Panc1 (cell line): ENCODE measurements around the gene SFPQ. TPM values are rescaled to one million over a fixed set of nuclear protein-coding genes. Genes with fewer than 3 reads are reported as not detected.
"Not testable (repeated sequence)": the region's sequence is repeated elsewhere in the genome, so short reads cannot be mapped to it uniquely, and the experiment has no call there.

ENCODE experiments used
- ATAC-seq: fragments of 200-7000 bp; cut with Tn5 transposase; 2 replicates; pipeline ENCODE4 v1.9.1; 2020; ENCODE audit warnings: mild to moderate bottlenecking, moderate library complexity
- BruUV-seq: library from RNA; stranded (reverse); fragments of 400-500 nt; replicated peaks from 2 replicates; lab custom pipeline; 2021; lab: Mats Ljungman, UMichigan
- CTCF ChIA-PET: fragments of 300-600 bp; sonication (Branson Sonifier 250); formaldehyde crosslinking; loops from one replicate; lab custom pipeline; 2022; ENCODE audit warnings: antibody characterized with exemption; lab: Charles Lee
- POLR2A ChIA-PET: fragments of 300-600 bp; sonication (Branson Sonifier 250); formaldehyde crosslinking; loops from one replicate; lab custom pipeline; 2022; ENCODE audit warnings: antibody characterized with exemption; lab: Charles Lee
- DNase-seq: peaks from one replicate; pipeline ENCODE4 v3.0.0-alpha.2; 2010; ENCODE audit warnings: low read depth, low spot score
- H3K27ac ChIP-seq: 2 replicates; pipeline ENCODE4 v1.5.1; 2011; ENCODE audit warnings: mild to moderate bottlenecking, low read length, inconsistent platforms
- H3K27me3 ChIP-seq: fragments of 200-500 bp; sonication (Bioruptor generic); 2 replicates; pipeline ENCODE4 v1.6.0; 2014; ENCODE audit warnings: low read length, inconsistent platforms; ENCODE audit not compliant: control insufficient read depth, insufficient read depth
- H3K36me3 ChIP-seq: fragments of 200-500 bp; sonication (Bioruptor generic); 2 replicates; pipeline ENCODE4 v1.5.1; 2014; ENCODE audit warnings: inconsistent platforms, mild to moderate bottlenecking, low read length, moderate library complexity; ENCODE audit not compliant: control insufficient read depth, insufficient read depth
- H3K4me1 ChIP-seq: 2 replicates; pipeline ENCODE4 v1.5.1; 2011; ENCODE audit warnings: inconsistent platforms, mild to moderate bottlenecking, low read length, moderate library complexity; ENCODE audit not compliant: control insufficient read depth, insufficient read depth
- H3K4me3 ChIP-seq, 2 experiments: 2 replicates each; pipeline ENCODE4 v1.5.1; 2011 to 2012; ENCODE audit warnings: low read depth in 2 of 2, low read length in 2 of 2, mild to moderate bottlenecking in 2 of 2, inconsistent platforms in 1 of 2, moderate library complexity in 1 of 2
- H3K9me3 ChIP-seq: fragments of 200-500 bp; sonication (Bioruptor generic); 2 replicates; pipeline ENCODE4 v1.5.1; 2014; ENCODE audit warnings: low read depth, mild to moderate bottlenecking, inconsistent platforms, low read length, moderate library complexity; ENCODE audit not compliant: control insufficient read depth, insufficient read depth
- POLR2AphosphoS5 ChIP-seq: IDR thresholded peaks from 2 replicates; pipeline ENCODE4 v1.6.1; 2012; ENCODE audit warnings: mild to moderate bottlenecking, low read depth, low read length, moderate library complexity
- SIN3A ChIP-seq: IDR thresholded peaks from 2 replicates; pipeline ENCODE4 v1.6.1; 2012; ENCODE audit warnings: low read depth, mild to moderate bottlenecking, low read length, moderate library complexity, borderline replicate concordance; ENCODE audit not compliant: insufficient read depth
- TCF7L2 ChIP-seq: IDR thresholded peaks from 2 replicates; pipeline ENCODE4 v1.6.1; 2011; ENCODE audit warnings: mild to moderate bottlenecking, low read depth, low read length, inconsistent platforms
- in situ Hi-C: cut with HindIII; loops from 2 replicates; pipeline ENCODE4 v1.10.0; 2016; ENCODE audit warnings: low sequenced_read_pairs, low pct_unique_long_range_greater_than_20kb
- intact Hi-C: fragments of 100-400 bp; cut with micrococcal nuclease; formaldehyde crosslinking; loops from one replicate; pipeline ENCODE4 v1.10.0; 2022; ENCODE audit not compliant: unreplicated experiment
- total RNA-seq: library from RNA; stranded (reverse); gene quantifications from one replicate; pipeline ENCODE4 v1.2.1, GENCODE V29; 2021; ENCODE audit not compliant: unreplicated experiment
- TF ChIP-seq, protein P1 (sequence below), 2 experiments: IDR thresholded peaks; 2 replicates each; pipeline ENCODE4 v1.6.1; 2011 to 2012; ENCODE audit warnings: low read depth in 2 of 2, control low read depth in 1 of 2, low read length in 1 of 2, mild to moderate bottlenecking in 1 of 2, moderate library complexity in 1 of 2; ENCODE audit not compliant: insufficient read depth in 1 of 2
- TF ChIP-seq, protein P2 (sequence below): fragments of 450-650 bp; IDR thresholded peaks from 2 replicates; pipeline ENCODE4 v1.5.1; 2017; ENCODE audit warnings: mild to moderate bottlenecking

SFPQ gene
- total RNA-seq, 1 experiment from 2014 or later, result 266 TPM

DNA sequence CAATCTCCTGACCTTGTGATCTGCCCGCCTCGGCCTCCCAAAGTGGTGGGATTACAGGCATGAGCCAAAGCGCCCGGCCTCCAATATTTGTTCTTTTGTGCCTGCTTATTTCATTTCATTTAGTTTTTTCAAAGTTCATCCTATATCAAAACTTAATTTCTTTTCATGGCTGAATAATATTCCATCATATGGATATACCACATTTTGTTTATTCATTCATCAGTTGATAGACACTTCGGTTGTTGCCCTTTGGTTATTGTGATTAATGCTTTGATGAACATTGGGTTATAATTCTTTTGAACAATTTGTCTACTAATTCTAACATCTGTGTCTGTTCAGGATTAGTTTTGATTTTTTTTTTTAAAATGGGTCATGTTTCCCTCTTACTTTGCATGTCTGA, 41.7 kb downstream of the SFPQ start:
- CTCF ChIA-PET, result no interaction called here
- no peak overlapping the region for H3K27ac ChIP-seq

DNA sequence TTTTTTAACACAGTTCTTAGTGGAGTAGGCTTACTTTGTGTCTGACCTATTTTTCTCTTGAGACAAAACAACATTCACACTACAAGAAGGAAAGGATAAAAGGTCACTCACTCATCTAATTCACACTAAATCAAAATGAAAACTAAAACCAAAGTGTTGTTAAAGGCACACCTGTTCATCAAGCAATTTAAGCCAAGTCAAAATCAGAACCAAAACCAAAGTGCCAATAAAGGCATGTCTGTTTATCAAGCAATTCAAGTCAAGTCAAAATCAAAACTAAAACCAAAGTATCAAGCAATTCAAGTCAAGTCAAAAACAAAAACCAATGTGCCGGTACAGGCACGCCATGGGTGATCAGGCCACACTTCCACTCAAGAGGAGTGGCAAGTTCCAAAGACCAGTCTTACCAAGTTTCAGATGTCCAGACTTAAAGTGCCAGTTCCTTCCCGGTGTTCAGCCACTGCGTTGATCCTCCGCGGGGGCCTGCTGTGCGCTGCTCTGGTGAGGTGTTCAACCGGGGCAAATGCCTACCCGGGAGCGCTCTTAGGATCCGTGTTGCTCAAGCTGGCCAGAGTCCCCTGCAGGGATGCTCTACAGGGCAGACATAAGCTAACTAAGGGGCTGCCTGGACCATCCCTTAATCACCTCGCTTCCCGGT, 46.9 kb downstream of the SFPQ start:
- in situ Hi-C loops, H3K9me3 ChIP-seq, CTCF ChIA-PET, H3K36me3 ChIP-seq, BruUV-seq, DNase-seq, intact Hi-C loops, H3K27ac ChIP-seq, H3K27me3 ChIP-seq, H3K4me1 ChIP-seq: not testable (repeated sequence)
- peak overlapping the region in 1 of 2 experiments; percentile 18; a peak in 2 of 4 replicates for H3K4me3 ChIP-seq
- POLR2A ChIA-PET, result interaction anchor here (0.6 kb wide), 1 partner anchor 17 kb away, joined by 8 read pairs; no protein-coding TSS in a partner anchor
- ATAC-seq, result peak; percentile 77

More for the DNA sequence above, 41.7 kb downstream of the SFPQ start:
- intact Hi-C loops (no loop called here), in situ Hi-C loops (no loop called here)
- POLR2A ChIA-PET, result no interaction called here
- H3K4me3 ChIP-seq, result no peak overlapping the region
- BruUV-seq, result no TSS peak
- no peaks in the 10 kb centered on the region for H3K27me3 ChIP-seq
- H3K36me3 ChIP-seq, result no peaks in the 10 kb centered on the region
- DNase-seq (no peak), ATAC-seq (no peak)
- no peak for TF ChIP-seq SIN3A
- TF ChIP-seq TCF7L2, result no peak
- TF ChIP-seq, protein P1, sequence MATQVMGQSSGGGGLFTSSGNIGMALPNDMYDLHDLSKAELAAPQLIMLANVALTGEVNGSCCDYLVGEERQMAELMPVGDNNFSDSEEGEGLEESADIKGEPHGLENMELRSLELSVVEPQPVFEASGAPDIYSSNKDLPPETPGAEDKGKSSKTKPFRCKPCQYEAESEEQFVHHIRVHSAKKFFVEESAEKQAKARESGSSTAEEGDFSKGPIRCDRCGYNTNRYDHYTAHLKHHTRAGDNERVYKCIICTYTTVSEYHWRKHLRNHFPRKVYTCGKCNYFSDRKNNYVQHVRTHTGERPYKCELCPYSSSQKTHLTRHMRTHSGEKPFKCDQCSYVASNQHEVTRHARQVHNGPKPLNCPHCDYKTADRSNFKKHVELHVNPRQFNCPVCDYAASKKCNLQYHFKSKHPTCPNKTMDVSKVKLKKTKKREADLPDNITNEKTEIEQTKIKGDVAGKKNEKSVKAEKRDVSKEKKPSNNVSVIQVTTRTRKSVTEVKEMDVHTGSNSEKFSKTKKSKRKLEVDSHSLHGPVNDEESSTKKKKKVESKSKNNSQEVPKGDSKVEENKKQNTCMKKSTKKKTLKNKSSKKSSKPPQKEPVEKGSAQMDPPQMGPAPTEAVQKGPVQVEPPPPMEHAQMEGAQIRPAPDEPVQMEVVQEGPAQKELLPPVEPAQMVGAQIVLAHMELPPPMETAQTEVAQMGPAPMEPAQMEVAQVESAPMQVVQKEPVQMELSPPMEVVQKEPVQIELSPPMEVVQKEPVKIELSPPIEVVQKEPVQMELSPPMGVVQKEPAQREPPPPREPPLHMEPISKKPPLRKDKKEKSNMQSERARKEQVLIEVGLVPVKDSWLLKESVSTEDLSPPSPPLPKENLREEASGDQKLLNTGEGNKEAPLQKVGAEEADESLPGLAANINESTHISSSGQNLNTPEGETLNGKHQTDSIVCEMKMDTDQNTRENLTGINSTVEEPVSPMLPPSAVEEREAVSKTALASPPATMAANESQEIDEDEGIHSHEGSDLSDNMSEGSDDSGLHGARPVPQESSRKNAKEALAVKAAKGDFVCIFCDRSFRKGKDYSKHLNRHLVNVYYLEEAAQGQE (IDR thresholded peaks at IDR 0.05; ENCODE audit: insufficient read depth in 1 of 2, low read depth in 2 of 2, low read length in 1 of 2), result no peak
- TF ChIP-seq POLR2AphosphoS5, result no peak
- TF ChIP-seq, protein P2, sequence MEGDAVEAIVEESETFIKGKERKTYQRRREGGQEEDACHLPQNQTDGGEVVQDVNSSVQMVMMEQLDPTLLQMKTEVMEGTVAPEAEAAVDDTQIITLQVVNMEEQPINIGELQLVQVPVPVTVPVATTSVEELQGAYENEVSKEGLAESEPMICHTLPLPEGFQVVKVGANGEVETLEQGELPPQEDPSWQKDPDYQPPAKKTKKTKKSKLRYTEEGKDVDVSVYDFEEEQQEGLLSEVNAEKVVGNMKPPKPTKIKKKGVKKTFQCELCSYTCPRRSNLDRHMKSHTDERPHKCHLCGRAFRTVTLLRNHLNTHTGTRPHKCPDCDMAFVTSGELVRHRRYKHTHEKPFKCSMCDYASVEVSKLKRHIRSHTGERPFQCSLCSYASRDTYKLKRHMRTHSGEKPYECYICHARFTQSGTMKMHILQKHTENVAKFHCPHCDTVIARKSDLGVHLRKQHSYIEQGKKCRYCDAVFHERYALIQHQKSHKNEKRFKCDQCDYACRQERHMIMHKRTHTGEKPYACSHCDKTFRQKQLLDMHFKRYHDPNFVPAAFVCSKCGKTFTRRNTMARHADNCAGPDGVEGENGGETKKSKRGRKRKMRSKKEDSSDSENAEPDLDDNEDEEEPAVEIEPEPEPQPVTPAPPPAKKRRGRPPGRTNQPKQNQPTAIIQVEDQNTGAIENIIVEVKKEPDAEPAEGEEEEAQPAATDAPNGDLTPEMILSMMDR, result no peak
- no peaks in the 10 kb centered on the region for H3K4me1 ChIP-seq
- no peaks in the 10 kb centered on the region for H3K9me3 ChIP-seq

DNA sequence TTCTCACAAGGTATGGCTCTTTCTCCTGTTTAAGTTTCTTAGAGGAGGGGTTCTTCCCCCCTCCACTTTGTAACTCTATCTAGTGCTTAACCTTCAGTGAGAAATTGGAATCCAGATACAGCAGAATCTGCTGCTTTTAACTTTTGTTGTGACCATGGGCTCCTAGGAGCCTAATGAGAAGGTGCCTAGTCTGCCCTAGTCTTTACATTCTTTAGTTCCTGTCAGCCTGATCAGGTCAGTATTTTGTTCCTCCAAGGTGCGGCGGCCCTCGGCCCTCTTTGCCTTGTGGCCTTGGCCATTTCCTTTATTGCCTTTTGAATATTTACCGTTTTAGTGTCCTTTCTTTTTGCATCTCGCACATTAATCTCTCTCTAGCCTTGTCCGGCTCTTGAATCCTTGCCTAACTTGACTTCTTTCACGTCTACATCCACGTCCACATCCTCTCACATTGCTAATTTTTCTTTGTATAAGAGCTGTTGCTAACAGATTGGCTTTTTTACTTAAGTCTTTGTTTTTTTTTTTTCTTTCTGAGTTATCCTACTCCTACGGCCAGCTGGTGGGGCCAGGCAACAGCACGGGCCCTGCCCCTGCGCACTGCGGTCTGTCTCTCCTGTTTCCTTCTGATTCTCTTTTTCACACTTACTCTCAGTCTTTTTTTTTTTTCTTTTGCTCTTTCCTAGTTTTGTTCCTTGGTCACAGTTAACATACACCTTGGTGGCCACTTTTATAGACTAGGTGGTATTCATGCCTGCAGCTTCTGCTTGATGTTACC, 49.0 kb downstream of the SFPQ start:
- ChIA-PET POLR2A (no interaction called here), CTCF (interaction anchor here (0.6 kb wide), 1 partner anchor 14 kb away, joined by 4 read pairs; no protein-coding TSS in a partner anchor)
- Histone ChIP-seq H3K36me3 (no peaks in the 10 kb centered on the region), H3K9me3 (no peaks in the 10 kb centered on the region), H3K4me3 (no peak overlapping the region), H3K27me3 (no peaks in the 10 kb centered on the region), H3K4me1 (no peaks in the 10 kb centered on the region), H3K27ac (no peak overlapping the region)
- in situ Hi-C loops (no loop called here), intact Hi-C loops (no loop called here)
- no peak for ATAC-seq
- TF ChIP-seq, protein P1 (IDR thresholded peaks at IDR 0.05; ENCODE audit: insufficient read depth in 1 of 2, low read depth in 2 of 2, low read length in 1 of 2), result no peak
- TF ChIP-seq SIN3A, result no peak
- TF ChIP-seq POLR2AphosphoS5, result no peak
- TF ChIP-seq, protein P2, result no peak
- no peak for TF ChIP-seq TCF7L2
- no peak for DNase-seq
- BruUV-seq, result no TSS peak
